ENCODE measurements around the gene CORO6.

GRCh38 chr17:29616300-29617048 lies 6.2 kb downstream of the CORO6 start:
- TF ChIP-seq CTCF (conservative IDR thresholded peaks at IDR 0.05; ENCODE audit: low read length) (no peak), EZH2phosphoT487 (IDR thresholded peaks at IDR 0.05; ENCODE audit: borderline replicate concordance) (no peak)

Data from Loucy (cell line).